Type B pancreatic cell (in vitro differentiated cells): ENCODE data around the gene EVA1B. TPM values are rescaled to one million over a fixed set of nuclear protein-coding genes. Genes with fewer than 3 reads are reported as not detected.

Experiments used
- DNase-seq: peaks from one replicate; pipeline ENCODE4 v3.0.0; 2021; ENCODE audit warnings: mixed read lengths; ENCODE audit not compliant: unreplicated experiment; ENCODE audit errors: extremely low spot score
- H3K27ac Mint-ChIP-seq: 2 replicates; pipeline ENCODE4 v1.8.0; 2021; ENCODE audit warnings: mild to moderate bottlenecking, mixed read lengths
- H3K27me3 Mint-ChIP-seq: 2 replicates; pipeline ENCODE4 v1.8.0; 2021; ENCODE audit warnings: mixed read lengths
- H3K36me3 Mint-ChIP-seq: 2 replicates; pipeline ENCODE4 v1.8.0; 2021; ENCODE audit warnings: mixed read lengths
- H3K4me1 Mint-ChIP-seq: one replicate; pipeline ENCODE4 v1.8.0; 2021; ENCODE audit warnings: mixed read lengths; ENCODE audit not compliant: unreplicated experiment
- H3K4me3 Mint-ChIP-seq: 2 replicates; pipeline ENCODE4 v1.8.0; 2021; ENCODE audit warnings: mild to moderate bottlenecking, mixed read lengths
- H3K9me3 Mint-ChIP-seq: 2 replicates; pipeline ENCODE4 v1.8.0; 2021; ENCODE audit warnings: mixed read lengths
- total RNA-seq: library from RNA; stranded (reverse); gene quantifications from 2 replicates; pipeline ENCODE4 v1.2.1, GENCODE V29; 2021; ENCODE audit warnings: low replicate concordance
- TF ChIP-seq, protein P1 (sequence below): fragments of 200-600 bp; sonication (generic); conservative IDR thresholded peaks from 2 replicates; pipeline ENCODE4 v1.5.0; 2021; ENCODE audit warnings: antibody characterized with exemption, mild to moderate bottlenecking

The EVA1B gene
- total RNA-seq, 1 donor from 2014 or later = 39.5 TPM

DNA sequence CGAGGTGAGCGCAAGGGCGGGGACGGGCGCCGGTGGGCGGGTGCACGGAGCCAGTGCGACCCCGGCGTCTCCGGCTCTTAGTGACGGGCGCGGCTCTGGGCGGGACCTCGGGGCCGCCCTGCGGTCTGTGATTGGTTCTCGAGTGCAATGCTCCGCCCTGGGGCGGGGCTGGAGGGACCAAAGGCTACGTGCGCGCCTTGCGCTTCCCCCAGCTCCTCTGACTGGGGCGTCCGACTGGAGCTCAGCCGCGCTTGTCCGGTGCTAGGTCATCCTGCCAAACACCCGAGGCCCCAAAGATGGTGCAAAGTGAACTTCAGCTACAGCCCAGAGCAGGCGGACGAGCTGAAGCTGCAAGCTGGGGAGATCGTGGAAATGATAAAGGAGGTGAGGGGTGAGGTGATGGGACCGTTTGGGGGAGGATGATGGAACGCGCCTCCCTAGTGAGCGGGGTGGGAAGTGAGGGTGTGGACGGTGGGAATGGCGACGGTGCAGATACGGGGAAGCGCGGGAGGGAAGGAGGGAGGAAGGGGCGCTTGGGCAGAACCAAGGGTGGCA lies 16.5 kb downstream of the EVA1B start:
- H3K4me1 Mint-ChIP-seq = peaks cover 9% of the 10 kb centered on the region
- no peaks in the 10 kb centered on the region for H3K9me3 Mint-ChIP-seq
- peak; percentile 93 for DNase-seq
- peaks cover 2% of the 10 kb centered on the region for H3K27me3 Mint-ChIP-seq
- H3K4me3 Mint-ChIP-seq = peak overlapping the region; percentile 98
- H3K27ac Mint-ChIP-seq = peak overlapping the region; percentile 89
- H3K36me3 Mint-ChIP-seq = peaks cover 30% of the 10 kb centered on the region
- TF ChIP-seq, protein P1, sequence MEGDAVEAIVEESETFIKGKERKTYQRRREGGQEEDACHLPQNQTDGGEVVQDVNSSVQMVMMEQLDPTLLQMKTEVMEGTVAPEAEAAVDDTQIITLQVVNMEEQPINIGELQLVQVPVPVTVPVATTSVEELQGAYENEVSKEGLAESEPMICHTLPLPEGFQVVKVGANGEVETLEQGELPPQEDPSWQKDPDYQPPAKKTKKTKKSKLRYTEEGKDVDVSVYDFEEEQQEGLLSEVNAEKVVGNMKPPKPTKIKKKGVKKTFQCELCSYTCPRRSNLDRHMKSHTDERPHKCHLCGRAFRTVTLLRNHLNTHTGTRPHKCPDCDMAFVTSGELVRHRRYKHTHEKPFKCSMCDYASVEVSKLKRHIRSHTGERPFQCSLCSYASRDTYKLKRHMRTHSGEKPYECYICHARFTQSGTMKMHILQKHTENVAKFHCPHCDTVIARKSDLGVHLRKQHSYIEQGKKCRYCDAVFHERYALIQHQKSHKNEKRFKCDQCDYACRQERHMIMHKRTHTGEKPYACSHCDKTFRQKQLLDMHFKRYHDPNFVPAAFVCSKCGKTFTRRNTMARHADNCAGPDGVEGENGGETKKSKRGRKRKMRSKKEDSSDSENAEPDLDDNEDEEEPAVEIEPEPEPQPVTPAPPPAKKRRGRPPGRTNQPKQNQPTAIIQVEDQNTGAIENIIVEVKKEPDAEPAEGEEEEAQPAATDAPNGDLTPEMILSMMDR = peak; percentile 6

DNA sequence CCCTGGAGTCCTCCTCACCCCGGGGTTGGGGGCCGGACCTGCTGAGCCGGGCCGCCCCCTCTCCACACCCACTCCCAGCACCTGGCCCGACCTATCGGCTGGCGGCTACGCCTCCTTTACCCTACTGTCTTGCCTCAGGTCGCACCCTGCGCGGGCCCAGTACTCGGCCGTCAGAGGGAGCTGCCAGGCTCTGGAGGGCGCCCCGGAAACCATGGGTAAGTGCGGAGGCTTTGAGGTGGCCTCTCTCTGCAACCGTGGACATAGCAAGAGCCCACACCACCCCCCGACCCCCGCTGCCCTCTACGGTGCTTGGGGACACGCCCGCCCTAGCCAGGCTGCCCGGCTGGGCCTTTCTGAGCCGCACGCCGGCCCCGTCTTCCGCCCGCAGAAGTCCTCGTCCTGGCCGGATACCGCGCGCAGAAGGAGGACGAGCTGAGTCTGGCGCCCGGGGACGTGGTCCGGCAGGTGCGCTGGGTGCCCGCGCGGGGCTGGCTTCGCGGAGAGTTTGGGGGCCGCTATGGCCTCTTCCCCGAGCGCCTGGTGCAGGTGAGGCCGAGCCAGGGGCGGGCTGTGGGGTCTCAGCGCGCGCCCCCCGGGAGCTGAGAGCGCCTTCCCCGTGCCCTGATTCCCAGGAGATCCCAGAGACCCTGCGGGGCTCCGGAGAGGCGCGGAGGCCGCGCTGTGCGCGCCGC lies 17.1 kb downstream of the EVA1B start, which contains the start of gene SH3D21:
Gene SH3D21 (plus strand): TSS at position 159 of the 692 bp plus-strand sequence. CDS start 53 bp downstream, at position 212.
- TF ChIP-seq, protein P1 = no peak
- DNase-seq = no peak
- Mint-ChIP-seq H3K27me3 (peaks cover 2% of the 10 kb centered on the region), H3K9me3 (no peaks in the 10 kb centered on the region), H3K36me3 (peaks cover 30% of the 10 kb centered on the region), H3K4me3 (peak within 1 kb of the TSS; percentile 98), H3K27ac (peak within 1 kb of the TSS; percentile 99), H3K4me1 (peaks cover 9% of the 10 kb centered on the region)

DNA sequence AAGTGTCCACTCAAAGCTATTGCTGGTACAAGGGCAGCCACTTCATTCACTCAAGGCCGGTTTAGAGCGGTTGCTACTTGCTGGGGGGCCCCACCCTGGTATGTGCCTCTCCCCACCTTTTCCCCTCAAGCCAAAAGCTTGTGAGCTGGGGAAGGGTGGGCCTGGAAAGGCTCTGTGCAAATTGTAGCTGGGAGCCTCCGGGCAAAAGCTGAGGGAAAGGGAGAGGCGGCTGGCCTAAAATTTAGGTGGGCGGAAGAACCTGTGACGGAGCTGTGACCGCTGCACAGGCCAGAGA lies 17.6 kb downstream of the EVA1B start:
- Mint-ChIP-seq H3K4me1 (peaks cover 9% of the 10 kb centered on the region), H3K4me3 (peak overlapping the region; percentile 98), H3K27ac (peak overlapping the region; percentile 99), H3K9me3 (no peaks in the 10 kb centered on the region), H3K27me3 (peaks cover 2% of the 10 kb centered on the region), H3K36me3 (peaks cover 35% of the 10 kb centered on the region)
- TF ChIP-seq, protein P1 = no peak
- no peak for DNase-seq

DNA sequence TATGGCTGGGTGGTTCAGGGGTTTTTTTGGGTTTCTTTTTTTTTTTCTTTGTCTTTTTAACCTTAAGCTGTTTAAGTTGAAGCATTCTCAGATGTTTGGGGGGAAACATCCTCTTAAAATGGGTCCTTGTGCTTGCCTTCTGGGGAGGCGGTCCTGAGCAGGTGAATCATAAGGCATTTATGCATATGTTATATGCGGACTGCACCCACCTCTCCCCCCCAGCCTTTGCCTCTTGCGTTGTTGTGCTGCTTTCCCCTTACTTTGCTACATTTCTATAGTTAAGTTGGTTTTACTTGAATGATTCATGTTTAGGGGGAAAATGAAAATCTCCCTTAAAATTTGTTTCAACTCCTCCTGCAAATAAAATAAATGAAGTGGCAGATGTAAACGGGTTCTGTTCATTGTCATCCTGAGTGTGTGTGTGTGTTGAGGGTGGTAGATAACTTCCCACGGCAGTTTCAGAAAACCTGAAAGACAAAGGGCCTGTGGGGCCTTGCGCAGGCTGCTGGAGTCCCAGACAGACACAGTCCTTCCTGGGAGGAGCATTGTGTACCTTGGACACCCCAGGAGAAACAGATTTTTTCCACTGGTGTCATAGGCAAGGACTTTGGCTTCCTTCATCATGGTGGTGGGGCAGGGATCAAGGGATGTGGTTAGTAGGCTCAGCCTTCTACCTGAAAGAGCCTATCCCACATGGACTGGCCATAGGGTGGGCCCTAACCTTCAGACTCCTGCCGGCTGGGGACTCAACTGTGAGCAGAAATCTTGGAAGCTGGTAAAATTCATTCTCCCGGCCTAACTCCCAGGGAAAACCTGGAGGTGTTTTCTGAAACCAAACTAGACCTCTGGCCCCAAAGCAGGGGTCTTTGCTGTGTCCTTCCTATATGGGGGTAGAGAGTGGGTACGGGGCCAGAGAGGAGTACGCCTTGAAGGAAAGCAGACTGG lies 18.2 kb downstream of the EVA1B start:
- Mint-ChIP-seq H3K4me1 (peaks cover 9% of the 10 kb centered on the region), H3K4me3 (peak overlapping the region; percentile 98), H3K27ac (peak overlapping the region; percentile 99), H3K36me3 (peaks cover 35% of the 10 kb centered on the region), H3K27me3 (peaks cover 2% of the 10 kb centered on the region), H3K9me3 (no peaks in the 10 kb centered on the region)
- TF ChIP-seq, protein P1 = no peak
- DNase-seq = no peak

DNA sequence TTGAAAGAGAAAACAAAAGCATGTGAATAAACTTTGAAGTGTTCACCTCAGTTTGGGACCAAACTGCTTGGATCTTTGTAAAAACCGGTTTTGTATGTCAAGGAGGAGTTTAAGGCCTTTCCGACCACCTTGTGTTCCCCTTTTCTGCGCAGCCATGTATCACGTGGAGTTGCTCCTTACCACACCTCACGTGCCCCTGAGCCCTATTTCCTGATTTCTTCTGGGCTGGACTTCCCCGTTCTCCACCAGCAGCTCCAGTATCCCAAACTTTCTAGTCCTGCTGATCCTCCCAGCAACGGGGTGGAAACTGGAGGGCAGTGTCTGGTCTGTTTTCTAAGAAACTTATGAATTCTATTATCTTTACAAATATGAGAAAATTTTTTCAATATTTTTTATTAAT lies 18.9 kb downstream of the EVA1B start:
- peaks cover 15% of the 10 kb centered on the region for H3K4me1 Mint-ChIP-seq
- no peak overlapping the region for H3K4me3 Mint-ChIP-seq
- peaks cover 2% of the 10 kb centered on the region for H3K27me3 Mint-ChIP-seq
- H3K27ac Mint-ChIP-seq = peak overlapping the region; percentile 99
- TF ChIP-seq, protein P1 = no peak
- no peaks in the 10 kb centered on the region for H3K9me3 Mint-ChIP-seq
- H3K36me3 Mint-ChIP-seq = peaks cover 37% of the 10 kb centered on the region
- DNase-seq = no peak
